ENCODE results near the gene LPP. TPM values are rescaled to one million over a fixed set of nuclear protein-coding genes. Genes with fewer than 3 reads are reported as not detected.

The LPP gene
- total RNA-seq, 1 donor from 2014 or later, result 1,791 TPM

DNA sequence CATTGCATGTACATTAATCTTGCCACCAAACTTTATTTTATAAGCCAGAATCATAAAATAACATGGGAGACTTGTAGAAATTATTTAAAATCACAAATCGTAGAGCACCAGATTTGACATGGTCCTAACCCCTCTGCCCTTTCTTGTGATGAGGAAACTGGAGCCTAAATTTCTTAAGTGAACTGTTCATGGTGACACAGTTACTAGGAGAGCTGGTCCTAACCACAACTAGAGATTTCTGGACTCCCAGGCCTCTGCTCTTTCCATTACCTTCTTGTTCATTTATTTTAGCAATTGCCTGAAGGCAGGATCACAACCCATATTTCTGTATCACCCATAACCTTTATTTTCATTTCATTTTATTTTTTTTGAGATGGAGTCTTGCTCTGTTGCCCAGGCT is 352.5 kb downstream of the LPP start:
- no peak for DNase-seq (ENCODE audit: low spot score in 2 of 2)
- no peaks in the 10 kb centered on the region for H3K27me3 ChIP-seq
- no peak overlapping the region for H3K27ac ChIP-seq
- TF ChIP-seq, protein P1, sequence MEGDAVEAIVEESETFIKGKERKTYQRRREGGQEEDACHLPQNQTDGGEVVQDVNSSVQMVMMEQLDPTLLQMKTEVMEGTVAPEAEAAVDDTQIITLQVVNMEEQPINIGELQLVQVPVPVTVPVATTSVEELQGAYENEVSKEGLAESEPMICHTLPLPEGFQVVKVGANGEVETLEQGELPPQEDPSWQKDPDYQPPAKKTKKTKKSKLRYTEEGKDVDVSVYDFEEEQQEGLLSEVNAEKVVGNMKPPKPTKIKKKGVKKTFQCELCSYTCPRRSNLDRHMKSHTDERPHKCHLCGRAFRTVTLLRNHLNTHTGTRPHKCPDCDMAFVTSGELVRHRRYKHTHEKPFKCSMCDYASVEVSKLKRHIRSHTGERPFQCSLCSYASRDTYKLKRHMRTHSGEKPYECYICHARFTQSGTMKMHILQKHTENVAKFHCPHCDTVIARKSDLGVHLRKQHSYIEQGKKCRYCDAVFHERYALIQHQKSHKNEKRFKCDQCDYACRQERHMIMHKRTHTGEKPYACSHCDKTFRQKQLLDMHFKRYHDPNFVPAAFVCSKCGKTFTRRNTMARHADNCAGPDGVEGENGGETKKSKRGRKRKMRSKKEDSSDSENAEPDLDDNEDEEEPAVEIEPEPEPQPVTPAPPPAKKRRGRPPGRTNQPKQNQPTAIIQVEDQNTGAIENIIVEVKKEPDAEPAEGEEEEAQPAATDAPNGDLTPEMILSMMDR (IDR thresholded peaks at IDR 0.05), result no peak
- no peak overlapping the region for H3K4me3 ChIP-seq
- intact Hi-C loops (cut with DNase I), result loop anchor here (2.0 kb wide), 1 partner anchor 16 kb away; no protein-coding TSS in a partner anchor
- H3K36me3 ChIP-seq, result peaks cover 0 to 4% of the 10 kb centered on the region in 2 donors
- peaks cover 8 to 20% of the 10 kb centered on the region in 2 donors for H3K9me3 ChIP-seq
- H3K4me1 ChIP-seq, result peaks cover 4 to 29% of the 10 kb centered on the region in 2 donors

DNA sequence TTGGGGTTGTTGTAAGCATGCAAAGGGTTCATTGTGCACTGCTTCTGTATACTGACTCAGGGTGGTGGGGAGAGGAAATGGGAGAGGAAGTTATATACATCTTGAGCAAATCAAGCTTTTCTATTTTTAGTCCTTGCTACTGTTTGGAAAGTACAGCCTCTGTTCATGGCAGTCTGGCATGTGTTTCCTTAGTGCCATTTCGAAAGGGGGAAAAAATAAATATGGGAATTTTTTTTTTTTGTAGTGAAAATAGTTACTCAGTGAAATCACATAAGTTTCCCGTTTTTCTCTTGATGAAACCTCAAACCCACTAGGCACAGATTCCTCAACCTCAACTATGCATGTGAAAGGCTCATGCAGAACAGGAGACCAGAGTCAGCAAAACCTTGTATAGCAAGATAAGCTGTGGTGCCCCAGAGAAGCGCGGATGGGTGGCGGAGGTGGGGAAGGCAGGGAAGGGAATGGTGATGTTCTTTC is 353.3 kb downstream of the LPP start:
- peaks cover 8 to 20% of the 10 kb centered on the region in 2 donors for H3K9me3 ChIP-seq
- no peak for DNase-seq (ENCODE audit: low spot score in 2 of 2)
- H3K4me1 ChIP-seq, result peaks cover 4 to 30% of the 10 kb centered on the region in 2 donors
- H3K4me3 ChIP-seq, result no peak overlapping the region
- H3K36me3 ChIP-seq, result peaks cover 0 to 4% of the 10 kb centered on the region in 2 donors
- H3K27me3 ChIP-seq, result no peaks in the 10 kb centered on the region
- intact Hi-C loops (cut with DNase I), result loop anchor here (2.0 kb wide), 1 partner anchor 16 kb away; no protein-coding TSS in a partner anchor
- TF ChIP-seq, protein P1 (IDR thresholded peaks at IDR 0.05), result no peak
- peak overlapping the region; percentile 15 to 35 for H3K27ac ChIP-seq

DNA sequence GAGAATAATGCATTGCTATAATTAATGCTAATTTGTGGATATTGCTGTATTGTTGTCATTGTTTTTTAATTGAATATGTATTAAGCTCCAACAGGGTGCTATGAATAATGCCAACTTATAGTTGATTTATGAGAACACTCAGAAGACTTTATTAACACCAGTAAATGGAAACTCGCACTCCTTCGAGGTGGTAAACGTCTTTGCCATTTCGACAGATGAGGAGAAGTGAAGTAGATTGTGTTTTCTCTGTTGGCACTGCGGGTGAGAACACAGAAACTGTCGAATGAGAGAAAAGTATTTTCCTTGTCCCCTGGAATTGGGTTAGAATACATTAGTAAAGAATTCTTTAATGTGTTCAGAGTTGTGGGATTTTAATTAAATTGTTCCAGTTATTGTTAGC is 354.5 kb downstream of the LPP start:
- H3K27ac ChIP-seq, result peak overlapping the region; percentile 25 to 35
- H3K9me3 ChIP-seq, result peaks cover 6 to 15% of the 10 kb centered on the region in 2 donors
- H3K4me3 ChIP-seq, result no peak overlapping the region
- DNase-seq (ENCODE audit: low spot score in 2 of 2), result no peak
- TF ChIP-seq, protein P1 (IDR thresholded peaks at IDR 0.05), result no peak
- H3K36me3 ChIP-seq, result peaks cover 0 to 4% of the 10 kb centered on the region in 2 donors
- peaks cover 4 to 30% of the 10 kb centered on the region in 2 donors for H3K4me1 ChIP-seq
- H3K27me3 ChIP-seq, result no peaks in the 10 kb centered on the region
- intact Hi-C loops (cut with DNase I), result no loop called here

DNA sequence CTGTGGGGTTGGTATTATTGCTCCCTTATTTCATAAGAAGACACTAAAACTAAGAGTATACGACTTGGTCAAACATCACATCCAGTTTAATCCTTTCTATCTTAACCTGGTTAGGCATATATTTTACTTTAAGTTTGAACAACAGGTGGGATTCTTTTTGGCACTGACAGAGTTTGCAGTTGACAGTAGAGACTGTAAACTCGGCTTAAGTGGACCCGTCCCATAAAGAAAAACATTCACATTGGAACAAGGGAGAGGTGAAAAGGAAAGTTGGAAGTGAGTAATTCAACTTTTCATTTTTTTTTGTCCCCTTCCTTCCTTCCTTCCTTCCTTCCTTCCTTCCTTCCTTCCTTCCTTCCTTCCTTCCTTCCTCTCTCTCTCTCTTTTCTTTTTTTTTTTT is 355.4 kb downstream of the LPP start:
- Histone ChIP-seq H3K4me3 (no peak overlapping the region), H3K36me3 (peaks cover 0 to under 1% of the 10 kb centered on the region in 2 donors), H3K4me1 (peaks cover 4 to 30% of the 10 kb centered on the region in 2 donors), H3K27me3 (no peaks in the 10 kb centered on the region), H3K27ac (no peak overlapping the region), H3K9me3 (peaks cover 0 to 6% of the 10 kb centered on the region in 2 donors)
- intact Hi-C loops (cut with DNase I), result no loop called here
- no peak for DNase-seq (ENCODE audit: low spot score in 2 of 2)
- TF ChIP-seq, protein P1 (IDR thresholded peaks at IDR 0.05), result no peak

DNA sequence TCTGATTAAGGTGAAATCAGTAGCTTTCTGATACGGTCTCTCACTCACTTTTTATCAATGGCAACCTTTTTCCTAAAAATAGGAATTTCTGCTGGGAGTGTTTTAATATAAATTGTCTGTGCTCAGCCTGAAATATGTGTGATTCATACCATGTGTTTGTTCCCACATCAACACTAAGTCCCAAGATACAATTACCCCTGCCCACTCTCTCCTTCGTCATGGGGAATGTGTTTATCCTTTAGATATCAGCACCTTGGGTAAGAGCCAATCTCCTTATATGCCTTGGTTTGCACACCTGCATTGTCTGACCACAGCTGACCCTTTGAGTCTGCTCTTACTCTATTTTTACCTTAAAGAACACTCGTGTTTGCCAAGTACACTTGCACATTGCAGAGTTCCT is 356.4 kb downstream of the LPP start:
- intact Hi-C loops (cut with DNase I), result no loop called here
- peak overlapping the region in 1 of 2 donors; percentile 29 for H3K27ac ChIP-seq

More for the DNA sequence above, 356.4 kb downstream of the LPP start:
- Histone ChIP-seq H3K27me3 (no peaks in the 10 kb centered on the region), H3K36me3 (no peaks in the 10 kb centered on the region), H3K4me1 (peaks cover 4 to 30% of the 10 kb centered on the region in 2 donors), H3K4me3 (no peak overlapping the region), H3K9me3 (no peaks in the 10 kb centered on the region)
- DNase-seq (ENCODE audit: low spot score in 2 of 2), result no peak
- TF ChIP-seq, protein P1 (IDR thresholded peaks at IDR 0.05), result no peak
